ENCODE results near the gene CFAP74.

Gene CFAP74

DNA sequence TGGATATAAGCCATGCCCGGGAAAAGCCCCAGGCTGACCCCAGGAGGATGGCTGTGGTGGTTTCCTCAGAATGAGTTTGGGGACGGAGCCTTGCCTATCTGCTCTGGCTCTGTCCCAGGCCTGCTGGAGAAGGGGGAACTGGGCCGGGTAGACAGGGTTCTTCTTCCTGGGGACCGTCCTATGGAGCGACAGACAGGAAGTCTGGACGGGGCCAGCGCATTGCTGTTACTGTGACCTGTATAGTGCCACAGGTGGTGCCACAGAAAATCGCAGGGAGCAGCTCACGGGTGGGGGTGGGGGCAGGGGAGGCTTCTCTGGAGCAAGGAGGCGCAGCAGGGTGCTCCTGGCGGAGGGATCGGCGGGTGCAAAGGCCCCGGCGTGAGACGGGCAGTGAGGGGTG lies 36.4 kb downstream of the CFAP74 start:
- no peak for DNase-seq

- DNase-seq = no peak
Measured at GRCh38 chr1:1966071-1966740, 37.4 kb downstream of the CFAP74 start.

DNA sequence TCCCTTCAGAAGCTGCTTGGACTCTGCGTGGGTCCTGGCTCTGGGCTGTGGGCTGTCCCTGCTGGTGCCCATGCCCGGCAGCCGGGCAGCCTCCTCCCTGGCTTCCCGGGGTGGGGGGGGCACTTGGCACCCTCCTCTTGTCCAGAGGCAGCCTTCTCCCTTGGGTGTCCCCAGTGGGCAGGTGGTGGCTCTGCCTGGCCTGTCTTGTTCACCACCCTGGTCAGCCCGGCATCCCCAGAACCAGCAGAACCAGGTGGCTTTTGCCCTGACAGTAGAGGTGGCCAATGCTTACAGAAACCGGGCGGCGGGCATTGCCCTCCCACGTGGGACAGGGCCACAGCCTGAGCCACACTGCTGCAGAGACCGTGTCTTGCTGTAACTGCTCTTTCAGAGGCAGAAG lies 38.0 kb downstream of the CFAP74 start:
- DNase-seq = no peak

DNA sequence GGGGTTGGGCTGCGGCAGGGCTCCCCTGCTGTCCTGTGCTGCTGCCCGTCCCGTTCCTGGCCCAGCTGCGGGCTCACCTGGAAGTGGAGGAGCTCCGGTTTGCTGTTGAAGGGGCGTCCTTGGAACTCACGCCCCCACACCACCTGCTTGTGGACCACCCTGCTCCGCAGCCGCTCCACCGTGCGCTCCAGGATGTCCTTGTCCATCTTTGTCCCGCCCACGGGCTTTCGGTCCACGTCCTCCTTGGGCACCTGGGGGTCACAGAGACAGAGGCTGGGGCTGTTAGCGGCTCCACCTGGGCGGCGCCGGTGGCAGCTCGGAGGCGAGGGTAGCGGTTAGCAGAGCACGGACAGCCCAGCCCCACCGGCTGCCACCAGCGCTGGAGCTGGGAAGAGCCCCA lies 38.8 kb downstream of the CFAP74 start:
- DNase-seq = no peak

DNA sequence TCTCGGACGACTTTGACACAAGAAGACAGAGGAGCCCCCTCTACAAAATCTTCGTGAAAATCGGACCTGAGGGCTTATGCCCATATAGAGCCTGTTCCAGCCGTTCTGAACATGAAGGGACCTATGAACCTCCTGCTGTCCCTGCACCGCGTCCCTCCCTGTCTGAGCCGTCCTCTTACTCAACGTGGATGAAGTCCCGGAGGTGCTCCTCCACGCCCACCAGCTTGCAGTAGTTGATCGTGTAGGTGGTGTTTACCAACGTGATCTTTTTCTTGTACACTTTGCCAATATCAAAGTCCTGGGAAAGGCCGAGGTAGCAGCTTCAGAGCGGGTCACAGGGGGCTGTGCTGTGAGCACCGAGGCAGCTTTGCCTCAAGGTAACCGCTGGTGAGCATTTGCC lies 40.0 kb downstream of the CFAP74 start:
- no peak for DNase-seq

DNA sequence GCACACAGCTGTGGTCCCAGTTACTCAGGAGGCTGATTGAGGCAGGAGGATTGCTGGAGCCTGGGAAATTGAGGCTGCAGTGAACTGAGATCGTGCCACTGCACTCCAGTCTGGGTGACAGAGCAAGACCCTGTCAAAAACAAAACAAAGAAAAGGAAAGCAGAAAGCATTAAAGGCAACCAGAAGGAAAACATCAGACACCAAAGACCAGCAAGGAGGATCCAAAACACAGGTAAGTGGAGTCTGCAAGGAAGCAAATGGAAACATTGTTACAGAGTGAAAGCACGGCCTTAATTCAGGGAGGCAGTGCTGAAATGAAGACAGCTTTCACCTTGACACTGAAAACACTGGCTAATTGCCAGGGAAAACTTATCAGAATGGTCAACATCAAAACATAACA lies 40.8 kb downstream of the CFAP74 start:
- no peak for DNase-seq

GRCh38 chr1:1960480-1961196 lies 42.9 kb downstream of the CFAP74 start:
- DNase-seq = no peak

DNA sequence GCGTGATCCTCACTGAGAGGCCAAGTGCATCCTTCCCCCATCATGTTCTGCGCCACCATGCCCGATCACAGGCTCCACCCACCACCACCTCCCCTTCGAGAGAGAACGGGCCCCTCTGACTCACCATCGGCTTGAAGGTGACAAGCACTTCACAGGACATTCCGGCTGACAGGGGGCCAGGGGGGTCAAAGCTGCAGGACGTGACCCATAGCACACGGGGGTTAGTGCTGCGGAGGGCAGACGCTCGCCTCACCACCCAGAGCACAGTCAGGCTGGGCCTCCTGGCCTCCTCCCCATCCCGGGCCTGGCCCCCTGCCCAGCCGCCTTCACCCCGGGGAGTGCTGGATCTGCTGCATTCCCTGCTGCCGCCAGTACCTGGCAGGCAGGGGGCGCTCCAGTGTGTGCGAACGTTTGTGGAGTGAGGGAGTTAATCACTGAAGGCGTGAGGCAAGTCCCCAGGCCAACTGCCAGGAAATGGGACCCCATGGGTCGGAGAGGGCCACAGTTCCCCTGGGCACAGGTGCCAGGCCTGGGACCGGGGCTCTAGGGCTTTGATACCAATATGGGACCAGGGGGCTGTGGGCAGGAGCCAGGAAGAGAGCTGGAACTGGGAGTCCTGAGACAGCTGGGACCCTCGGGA lies 43.6 kb downstream of the CFAP74 start:
- DNase-seq = peak; percentile 42

GRCh38 chr1:1959459-1959839 lies 44.1 kb downstream of the CFAP74 start:
- DNase-seq = no peak

- no peak for DNase-seq
Measured at GRCh38 chr1:1958071-1958541, 45.5 kb downstream of the CFAP74 start.

GRCh38 chr1:1957533-1957961 lies 46.0 kb downstream of the CFAP74 start:
- no peak for DNase-seq

DNA sequence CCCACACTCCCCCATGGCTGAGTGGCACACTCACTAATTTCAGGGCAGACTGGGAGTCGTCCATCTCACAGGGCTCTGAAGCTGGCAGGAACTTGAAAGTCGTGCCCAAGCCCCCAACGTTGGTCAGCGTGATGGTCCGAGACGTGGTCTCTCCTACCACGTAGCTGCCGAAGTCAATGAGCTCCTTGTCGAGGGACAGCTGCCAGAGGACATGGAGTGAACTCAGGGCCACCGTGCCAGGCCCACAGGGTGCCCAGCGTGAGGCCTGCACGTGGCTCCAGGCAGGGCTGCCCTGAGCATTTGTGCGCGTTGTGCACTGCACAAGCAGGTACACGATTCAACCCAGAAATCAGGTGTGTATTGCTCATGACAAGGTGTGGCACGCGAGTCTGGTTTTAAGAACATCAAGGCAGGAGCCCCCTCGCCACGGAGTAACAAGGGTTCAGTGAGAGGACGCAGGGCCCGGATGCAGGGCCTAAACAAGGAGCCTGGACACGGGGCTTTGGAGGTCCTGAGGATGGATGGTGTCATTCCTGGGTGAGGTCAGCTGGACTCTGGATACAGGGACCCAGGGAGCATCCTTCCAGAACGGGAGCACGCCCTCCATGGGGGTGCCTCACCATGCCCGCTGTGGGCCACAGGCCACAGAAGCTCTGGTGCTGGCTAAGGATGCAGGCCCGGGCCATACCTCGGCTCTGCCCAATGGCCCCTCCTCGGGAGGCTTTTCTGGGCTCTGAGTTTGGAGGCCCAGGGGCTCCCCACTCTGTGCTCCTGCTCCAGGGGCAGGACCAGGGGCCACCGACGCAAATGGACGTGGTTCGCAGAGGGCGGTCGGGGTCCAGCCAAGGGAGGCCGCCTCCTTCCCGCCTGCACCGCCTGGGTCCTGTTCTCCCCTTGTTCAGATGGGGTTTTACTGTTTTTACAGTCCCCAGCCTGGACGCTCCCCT lies 46.7 kb downstream of the CFAP74 start:
- no peak for DNase-seq

DNA sequence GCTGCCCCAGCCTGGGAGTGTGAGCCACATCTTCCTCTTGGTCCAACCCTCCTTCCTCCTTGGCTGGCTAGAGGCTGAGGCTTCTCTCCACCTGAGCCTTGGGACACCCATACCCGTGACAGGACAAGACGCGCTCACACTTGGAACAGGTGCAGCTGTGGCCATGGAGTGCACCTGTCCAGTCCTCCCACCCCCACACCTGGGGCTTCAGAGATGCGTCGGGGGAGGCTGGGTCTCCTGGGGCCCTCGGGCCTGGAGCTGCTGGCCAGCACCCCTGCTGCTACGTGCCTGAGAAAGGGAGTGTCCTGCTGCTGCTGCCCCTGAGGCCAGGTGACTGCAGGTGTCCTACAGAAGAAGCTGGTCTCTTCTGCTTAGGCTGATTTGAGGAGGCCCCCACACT lies 47.5 kb downstream of the CFAP74 start:
- DNase-seq = no peak

DNA sequence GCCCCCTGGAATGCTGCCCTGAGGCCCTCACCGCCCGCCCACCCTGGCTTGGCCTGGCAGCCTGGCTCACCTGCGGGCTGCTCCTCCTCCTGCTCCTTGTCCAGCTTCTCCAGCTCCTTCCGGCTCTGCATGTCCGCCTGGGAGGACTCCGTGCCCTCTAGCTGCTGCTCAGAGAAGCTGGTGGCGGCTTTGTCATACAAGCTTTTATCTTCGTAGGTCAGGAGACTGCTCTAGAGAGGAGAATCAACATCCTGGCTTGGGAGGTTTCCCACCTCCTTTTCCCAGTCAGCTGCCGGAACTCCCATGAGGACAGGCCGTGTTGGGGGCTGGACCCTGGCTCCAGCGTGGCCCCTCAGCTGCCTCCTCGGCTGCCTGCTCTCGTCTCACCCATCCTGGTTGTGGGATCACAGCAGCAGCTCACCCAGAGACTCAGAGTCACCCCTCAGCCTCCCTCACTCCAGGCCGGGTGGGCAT lies 47.9 kb downstream of the CFAP74 start:
- DNase-seq = no peak

DNA sequence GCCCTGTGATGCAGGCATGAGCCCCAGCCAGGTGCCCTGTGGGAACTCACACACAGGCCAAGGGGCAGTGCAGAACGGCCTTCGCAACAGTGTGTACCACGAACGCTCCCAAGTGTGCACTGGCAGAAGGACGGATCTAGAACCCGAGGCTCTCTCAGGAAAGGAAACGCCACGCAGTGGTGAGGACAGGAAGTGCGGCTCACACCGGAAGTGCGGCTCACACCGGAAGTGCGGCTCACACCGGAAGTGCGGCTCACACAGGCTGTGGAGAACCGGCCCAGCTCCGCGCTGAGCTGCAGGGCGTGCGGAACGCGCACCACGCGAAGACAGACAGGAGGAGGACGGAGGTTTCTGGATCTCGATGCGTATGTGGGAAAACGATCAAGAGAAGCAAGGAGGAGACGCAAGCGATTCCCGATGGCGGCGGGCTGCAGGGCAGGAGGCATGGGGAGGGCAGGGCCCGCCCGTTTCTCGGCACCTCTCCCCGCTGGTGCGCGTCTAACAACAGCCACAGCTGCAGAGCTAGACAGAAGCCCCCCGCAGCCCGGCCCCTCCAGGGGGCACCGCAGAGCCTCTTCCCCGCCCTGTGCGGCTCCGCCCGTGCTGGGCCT lies 48.6 kb downstream of the CFAP74 start:
- no peak for DNase-seq

GRCh38 chr1:1954015-1954414 lies 49.6 kb downstream of the CFAP74 start:
- no peak for DNase-seq

- DNase-seq = no peak
Measured at GRCh38 chr1:1950940-1951339, 52.6 kb downstream of the CFAP74 start.

DNA sequence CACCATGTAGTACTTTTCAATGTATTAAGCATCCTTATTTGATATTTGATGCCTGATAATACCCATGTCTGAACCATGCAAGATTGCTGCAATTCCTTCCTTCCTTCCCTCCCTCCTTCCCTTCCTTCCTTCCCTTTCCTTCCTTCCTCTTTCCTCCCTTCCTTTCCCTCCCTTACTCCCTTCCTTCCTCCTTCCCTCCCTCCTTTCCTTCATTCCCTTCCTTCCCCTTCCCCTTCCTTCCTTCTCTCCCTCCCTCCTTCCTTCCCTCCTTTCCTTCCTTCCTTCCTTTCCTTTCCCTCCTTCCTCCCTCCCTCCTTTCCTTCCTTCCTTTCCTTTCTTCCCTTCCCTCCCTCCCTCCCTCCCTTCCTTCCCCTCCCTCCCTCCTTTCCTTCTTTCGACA lies 54.8 kb downstream of the CFAP74 start:
- DNase-seq = no peak

- DNase-seq = no peak
Measured at GRCh38 chr1:1947493-1947892, 56.1 kb downstream of the CFAP74 start.

- no peak for DNase-seq
Measured at GRCh38 chr1:1946540-1946939, 57.0 kb downstream of the CFAP74 start.

- no peak for DNase-seq
Measured at GRCh38 chr1:1945782-1946393, 57.7 kb downstream of the CFAP74 start.

Data from T-helper 9 cell (primary cell).